Trophoblast cell (in vitro differentiated cells and primary cell): ENCODE results near the gene CBX8.

Source experiments
- DNase-seq, 2 donors: peaks; one replicate each; pipeline ENCODE4 v3.0.0-alpha.2; 2016
- H2AFZ ChIP-seq: 2 replicates; pipeline ENCODE4 v1.6.1; 2013; ENCODE audit warnings: low read length, moderate library complexity, mild to moderate bottlenecking; ENCODE audit not compliant: insufficient read depth, poor library complexity
- H2AK5ac ChIP-seq: 2 replicates; pipeline ENCODE4 v1.6.1; 2013; ENCODE audit warnings: mild to moderate bottlenecking, low read length
- H2BK120ac ChIP-seq: 2 replicates; pipeline ENCODE4 v1.6.1; 2013; ENCODE audit warnings: low read length, mild to moderate bottlenecking, moderate library complexity; ENCODE audit not compliant: insufficient read depth, poor library complexity
- H2BK12ac ChIP-seq: 2 replicates; pipeline ENCODE4 v1.6.1; 2013; ENCODE audit warnings: mild to moderate bottlenecking, low read length, moderate library complexity
- H2BK5ac ChIP-seq: 2 replicates; pipeline ENCODE4 v1.6.1; 2013; ENCODE audit warnings: low read length, low read depth, moderate library complexity, mild to moderate bottlenecking; ENCODE audit not compliant: poor library complexity
- H3K14ac ChIP-seq: 2 replicates; pipeline ENCODE4 v1.6.1; 2013; ENCODE audit warnings: mild to moderate bottlenecking, low read length
- H3K18ac ChIP-seq: 2 replicates; pipeline ENCODE4 v1.6.1; 2013; ENCODE audit warnings: mild to moderate bottlenecking, low read length
- H3K23ac ChIP-seq: 2 replicates; pipeline ENCODE4 v1.6.1; 2013; ENCODE audit warnings: low read length
- H3K27ac ChIP-seq: 2 replicates; pipeline ENCODE4 v1.5.1; 2013; ENCODE audit warnings: low read depth, mild to moderate bottlenecking, inconsistent platforms, low read length, moderate library complexity
- H3K27me3 ChIP-seq: 2 replicates; pipeline ENCODE4 v1.6.1; 2013; ENCODE audit warnings: inconsistent platforms, mild to moderate bottlenecking, low read length, moderate library complexity; ENCODE audit not compliant: insufficient read depth
- H3K36me3 ChIP-seq, 2 experiments: 1 replicate in 1 of 2; 2 replicates in 1 of 2; pipeline ENCODE4 v1.6.1; 2013; ENCODE audit warnings: low read length in 2 of 2, mild to moderate bottlenecking in 2 of 2, moderate library complexity in 1 of 2; ENCODE audit not compliant: insufficient read depth in 2 of 2, control insufficient read depth in 1 of 2
- H3K4ac ChIP-seq: 2 replicates; pipeline ENCODE4 v1.6.1; 2013; ENCODE audit warnings: low read depth, mild to moderate bottlenecking, low read length, moderate library complexity
- H3K4me1 ChIP-seq, 2 experiments: 1 replicate in 1 of 2; 2 replicates in 1 of 2; pipeline ENCODE4 v1.6.1; 2013; ENCODE audit warnings: low read length in 2 of 2, mild to moderate bottlenecking in 2 of 2, moderate library complexity in 1 of 2; ENCODE audit not compliant: insufficient read depth in 2 of 2, control insufficient read depth in 1 of 2
- H3K4me2 ChIP-seq: 2 replicates; pipeline ENCODE4 v1.6.1; 2013; ENCODE audit warnings: inconsistent platforms, mild to moderate bottlenecking, low read length, moderate library complexity
- H3K4me3 ChIP-seq: 2 replicates; pipeline ENCODE4 v1.5.1; 2013; ENCODE audit warnings: mild to moderate bottlenecking, low read depth, low read length, inconsistent platforms
- H3K79me1 ChIP-seq: one replicate; pipeline ENCODE4 v1.6.1; 2013; ENCODE audit warnings: low read length
- H3K79me2 ChIP-seq: 2 replicates; pipeline ENCODE4 v1.6.1; 2013; ENCODE audit warnings: low read length, mild to moderate bottlenecking; ENCODE audit not compliant: control insufficient read depth, insufficient read depth, poor library complexity
- H3K9ac ChIP-seq: 2 replicates; pipeline ENCODE4 v1.6.1; 2013; ENCODE audit warnings: mild to moderate bottlenecking, low read length
- H3K9me3 ChIP-seq: 2 replicates; pipeline ENCODE4 v1.6.1; 2013; ENCODE audit warnings: low read depth, mild to moderate bottlenecking, control low read depth, inconsistent platforms, low read length; ENCODE audit not compliant: insufficient read depth
- H4K12ac ChIP-seq: 2 replicates; pipeline ENCODE4 v1.6.1; 2013; ENCODE audit warnings: low read depth, mild to moderate bottlenecking, low read length, moderate library complexity
- H4K8ac ChIP-seq: 2 replicates; pipeline ENCODE4 v1.6.1; 2013; ENCODE audit warnings: low read depth, mild to moderate bottlenecking, low read length, moderate library complexity
- H4K91ac ChIP-seq: one replicate; pipeline ENCODE4 v1.6.1; 2013; ENCODE audit warnings: low read depth, mild to moderate bottlenecking, low read length, moderate library complexity
- WGBS: extraction: QIAGEN DNeasy Blood & Tissue Kit; methylation state at CpG from one replicate; pipeline ENCODE4 v1.1.7; 2013; ENCODE audit warnings: missing lambda C conversion rate; ENCODE audit not compliant: insufficient read length, insufficient coverage; ENCODE audit errors: extremely low coverage; 5-methylcytosine and 5-hydroxymethylcytosine counted together

CBX8 gene

DNA sequence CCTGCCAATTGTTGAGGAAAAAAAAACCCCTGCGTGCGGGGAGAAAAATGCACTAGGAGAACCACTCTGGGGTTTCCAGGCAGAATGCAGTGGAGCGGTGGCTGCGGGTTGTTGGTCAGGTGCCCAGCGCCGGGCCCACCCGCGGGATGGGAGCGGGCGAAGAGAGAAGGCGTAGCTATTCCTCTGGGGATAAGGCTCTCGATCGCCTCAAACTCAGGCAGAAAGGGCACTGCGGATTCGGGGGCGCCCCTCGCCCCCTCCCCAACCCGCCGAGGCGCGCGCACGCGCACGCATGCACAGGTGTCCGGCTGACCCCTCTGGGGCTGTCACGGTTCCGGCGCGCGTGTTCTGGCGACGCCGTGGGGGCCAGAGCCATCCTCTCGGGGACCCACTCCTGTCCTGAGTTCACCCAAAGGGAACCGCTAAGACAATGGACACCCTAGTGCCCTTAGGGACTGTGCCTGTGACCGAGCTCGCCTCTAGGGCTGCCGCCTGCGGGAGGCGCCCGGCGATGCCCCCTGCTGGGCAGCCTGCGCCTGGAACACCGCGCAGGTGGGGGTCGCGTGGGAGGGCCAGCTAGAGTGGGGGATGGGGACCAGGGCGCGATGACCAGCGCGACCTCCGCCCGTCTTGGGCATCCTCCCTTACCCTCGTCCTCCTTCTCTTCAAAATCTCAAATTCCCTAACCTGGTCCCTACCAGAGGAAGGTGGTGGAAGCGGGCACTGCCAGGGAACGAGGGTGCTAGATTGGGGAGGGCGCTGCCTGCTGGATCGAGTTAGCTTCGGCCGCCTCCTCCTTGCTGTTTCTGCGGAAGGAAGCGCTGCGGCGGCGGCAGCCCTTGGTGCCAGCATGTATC lies 14.4 kb upstream of the CBX8 start:
- Histone ChIP-seq H2AFZ (no peak overlapping the region), H4K91ac (no peak overlapping the region), H3K18ac (no peak overlapping the region), H2BK12ac (no peak overlapping the region), H4K8ac (no peak overlapping the region), H2BK120ac (no peak overlapping the region), H2BK5ac (no peak overlapping the region), H3K79me2 (peaks cover 2% of the 10 kb centered on the region), H3K9me3 (peaks cover 14% of the 10 kb centered on the region), H3K9ac (no peak overlapping the region), H3K4me2 (peak overlapping the region; percentile 28), H3K14ac (no peak overlapping the region), H2AK5ac (no peak overlapping the region), H3K79me1 (peaks cover 12% of the 10 kb centered on the region), H4K12ac (no peak overlapping the region), H3K4me1 (peaks cover 21 to 37% of the 10 kb centered on the region in 2 experiments), H3K36me3 (no peaks in the 10 kb centered on the region), H3K4me3 (no peak overlapping the region), H3K27ac (no peak overlapping the region), H3K23ac (no peak overlapping the region), H3K27me3 (peaks cover 83% of the 10 kb centered on the region), H3K4ac (no peak overlapping the region)
- no CpG with 5 or more reads among the region's 66 CpGs for WGBS
- DNase-seq: peak in 1 of 2 donors; percentile 55

GRCh38 chr17:79810130-79811010 lies 13.5 kb upstream of the CBX8 start:
- H4K8ac ChIP-seq: peak overlapping the region; percentile 54
- H3K9me3 ChIP-seq: peaks cover 14% of the 10 kb centered on the region
- peak overlapping the region; percentile 18 for H3K14ac ChIP-seq
- H2BK120ac ChIP-seq: no peak overlapping the region
- H3K4ac ChIP-seq: no peak overlapping the region
- H3K4me2 ChIP-seq: peak overlapping the region; percentile 67
- no peak overlapping the region for H2AK5ac ChIP-seq
- no CpG with 5 or more reads among the region's 79 CpGs for WGBS
- no peak overlapping the region for H3K23ac ChIP-seq
- H3K4me1 ChIP-seq: peaks cover 19 to 32% of the 10 kb centered on the region in 2 experiments
- peak overlapping the region; percentile 40 for H4K12ac ChIP-seq
- peaks cover 83% of the 10 kb centered on the region for H3K27me3 ChIP-seq
- H3K4me3 ChIP-seq: peak overlapping the region; percentile 47
- H3K18ac ChIP-seq: peak overlapping the region; percentile 9
- H2BK12ac ChIP-seq: peak overlapping the region; percentile 27
- H4K91ac ChIP-seq: peak overlapping the region; percentile 40
- H3K36me3 ChIP-seq: no peaks in the 10 kb centered on the region
- H2AFZ ChIP-seq: peak overlapping the region; percentile 46
- H2BK5ac ChIP-seq: no peak overlapping the region
- peak; percentile 64 to 86 for DNase-seq
- H3K9ac ChIP-seq: peak overlapping the region; percentile 50
- no peak overlapping the region for H3K27ac ChIP-seq
- peaks cover 2% of the 10 kb centered on the region for H3K79me2 ChIP-seq
- H3K79me1 ChIP-seq: peaks cover 11% of the 10 kb centered on the region

GRCh38 chr17:79809530-79810129 lies 12.8 kb upstream of the CBX8 start:
- peaks cover 13% of the 10 kb centered on the region for H3K9me3 ChIP-seq
- no peak overlapping the region for H4K12ac ChIP-seq
- no peak overlapping the region for H2AFZ ChIP-seq
- H4K91ac ChIP-seq: peak overlapping the region; percentile 40
- no CpG with 5 or more reads among the region's 40 CpGs for WGBS
- no peak overlapping the region for H2AK5ac ChIP-seq
- H4K8ac ChIP-seq: no peak overlapping the region
- no peak overlapping the region for H3K23ac ChIP-seq
- H3K27ac ChIP-seq: no peak overlapping the region
- H3K4me1 ChIP-seq: peaks cover 16 to 26% of the 10 kb centered on the region in 2 experiments
- no peaks in the 10 kb centered on the region for H3K79me2 ChIP-seq
- peaks cover 83% of the 10 kb centered on the region for H3K27me3 ChIP-seq
- H3K9ac ChIP-seq: peak overlapping the region; percentile 37
- peak overlapping the region; percentile 15 for H2BK120ac ChIP-seq
- H3K79me1 ChIP-seq: peaks cover 8% of the 10 kb centered on the region
- H3K18ac ChIP-seq: peak overlapping the region; percentile 47
- H3K4me2 ChIP-seq: peak overlapping the region; percentile 65
- no peak overlapping the region for H3K4ac ChIP-seq
- peak overlapping the region; percentile 37 for H2BK12ac ChIP-seq
- no peak overlapping the region for H3K4me3 ChIP-seq
- DNase-seq: no peak
- no peak overlapping the region for H2BK5ac ChIP-seq
- H3K14ac ChIP-seq: peak overlapping the region; percentile 56
- no peaks in the 10 kb centered on the region for H3K36me3 ChIP-seq
